C4-2B (cell line): ENCODE results near the gene CPNE6.

Experiments
- H3K27ac ChIP-seq: fragments of 450-650 bp; 2 replicates; pipeline ENCODE4 v1.5.1; 2017
- CTCF ChIP-seq: fragments of 450-650 bp; conservative IDR thresholded peaks from 2 replicates; pipeline ENCODE4 v1.5.1; 2017; ENCODE audit warnings: mild to moderate bottlenecking
- ZFX ChIP-seq: fragments of 450-650 bp; IDR thresholded peaks from 2 replicates; pipeline ENCODE4 v1.6.1; 2017

The CPNE6 gene

GRCh38 chr14:24116128-24116814 lies 44.9 kb downstream of the CPNE6 start:
- H3K27ac ChIP-seq = peak overlapping the region; percentile 97; the same call in 1 of the 2 replicates
- TF ChIP-seq CTCF = no peak
- TF ChIP-seq ZFX = no peak

GRCh38 chr14:24117179-24117578 lies 45.8 kb downstream of the CPNE6 start:
- H3K27ac ChIP-seq = no peak overlapping the region

GRCh38 chr14:24119691-24120090 lies 48.3 kb downstream of the CPNE6 start:
- TF ChIP-seq ZFX (no peak), CTCF (no peak)

More at GRCh38 chr14:24117179-24117578, 45.8 kb downstream of the CPNE6 start:
- TF ChIP-seq CTCF (no peak), ZFX (no peak)

GRCh38 chr14:24121210-24121609 lies 49.8 kb downstream of the CPNE6 start:
- TF ChIP-seq ZFX (no peak), CTCF (no peak)
- no peak overlapping the region for H3K27ac ChIP-seq

More at GRCh38 chr14:24119691-24120090, 48.3 kb downstream of the CPNE6 start:
- no peak overlapping the region for H3K27ac ChIP-seq

GRCh38 chr14:24122416-24122815 lies 51.1 kb downstream of the CPNE6 start:
- no peak overlapping the region for H3K27ac ChIP-seq
- TF ChIP-seq CTCF (no peak), ZFX (no peak)

- no peak overlapping the region for H3K27ac ChIP-seq
- TF ChIP-seq ZFX (no peak), CTCF (no peak)
Observed at GRCh38 chr14:24122898-24123297, 51.5 kb downstream of the CPNE6 start.

- TF ChIP-seq CTCF (no peak), ZFX (no peak)
- H3K27ac ChIP-seq = no peak overlapping the region
Observed at GRCh38 chr14:24123424-24124417, 52.4 kb downstream of the CPNE6 start.
